Tibial nerve (tissue), 3 donors: ENCODE results near the gene MSH6.

Experiments
- CTCF ChIP-seq, 5 experiments: fragments of 200-600 bp in 3 of 5; fragments of 450-650 bp in 2 of 5; sonication (generic) in 3 of 5; IDR thresholded peaks; one replicate each; pipeline ENCODE4 v1.5.1; 2016 to 2019; ENCODE audit warnings: antibody characterized with exemption in 5 of 5, mild to moderate bottlenecking in 3 of 5, moderate library complexity in 2 of 5
- POLR2A ChIP-seq, 2 donors: fragments of 450-650 bp; IDR thresholded peaks; one replicate each; pipeline ENCODE4 v1.6.1; 2017; ENCODE audit warnings: antibody characterized with exemption in 2 of 2, mild to moderate bottlenecking in 2 of 2, moderate library complexity in 2 of 2

GRCh38 chr2:47811668-47812067, 28.7 kb downstream of the MSH6 start:
- no peak for TF ChIP-seq CTCF (IDR thresholded peaks at IDR 0.05)
- TF ChIP-seq POLR2A (IDR thresholded peaks at IDR 0.05): no peak
